Fibroblast of lung (primary cell): ENCODE results near the gene ADAM10. TPM values are rescaled to one million over a fixed set of nuclear protein-coding genes. Genes with fewer than 3 reads are reported as not detected.
A peak's percentile ranks its signal among the peaks of the same experiment; 100 is the strongest.

Source experiments
- DNase-seq, 2 donors: peaks; one replicate each; pipeline versions ENCODE4 v3.0.0 to v3.0.0-alpha.2; 2010; ENCODE audit warnings: low read depth in 2 of 2
- H2AFZ ChIP-seq: 2 replicates; pipeline ENCODE4 v1.5.1; 2012; ENCODE audit warnings: low read length, control low read depth, inconsistent platforms
- H3K27ac ChIP-seq: 2 replicates; pipeline ENCODE4 v1.5.1; 2011; ENCODE audit warnings: low read length, control low read depth; ENCODE audit not compliant: insufficient read depth
- H3K27me3 ChIP-seq: 2 replicates; pipeline ENCODE4 v1.5.1; 2011; ENCODE audit warnings: mild to moderate bottlenecking, low read length; ENCODE audit not compliant: control insufficient read depth, insufficient read depth
- H3K36me3 ChIP-seq: 2 replicates; pipeline ENCODE4 v1.5.1; 2011; ENCODE audit warnings: low read length; ENCODE audit not compliant: control insufficient read depth, insufficient read depth
- H3K4me1 ChIP-seq: 2 replicates; pipeline ENCODE4 v1.5.1; 2011; ENCODE audit warnings: low read length; ENCODE audit not compliant: control insufficient read depth, insufficient read depth; ENCODE audit errors: extremely low read depth
- H3K4me2 ChIP-seq: 2 replicates; pipeline ENCODE4 v1.5.1; 2011; ENCODE audit warnings: low read length, control low read depth; ENCODE audit not compliant: insufficient read depth; ENCODE audit errors: extremely low read depth
- H3K4me3 ChIP-seq, 4 experiments: fragments of 200-600 bp in 1 of 4; sonication (generic) in 1 of 4; replicated peaks in 1 of 4; 2 replicates each; pipeline ENCODE4 v1.5.1; 2011 to 2016; ENCODE audit warnings: low read length in 4 of 4, low read depth in 3 of 4, mild to moderate bottlenecking in 3 of 4, control low read depth in 2 of 4, inconsistent platforms in 1 of 4, mixed read lengths in 1 of 4; ENCODE audit not compliant: insufficient read depth in 1 of 4; ENCODE audit errors: control extremely low read depth in 1 of 4
- H3K79me2 ChIP-seq: 2 replicates; pipeline ENCODE4 v1.5.1; 2012; ENCODE audit warnings: mild to moderate bottlenecking, low read length, inconsistent platforms; ENCODE audit not compliant: control insufficient read depth, insufficient read depth
- H3K9ac ChIP-seq: 2 replicates; pipeline ENCODE4 v1.5.1; 2011; ENCODE audit warnings: mild to moderate bottlenecking, low read length, control low read depth; ENCODE audit not compliant: insufficient read depth
- H3K9me3 ChIP-seq: 2 replicates; pipeline ENCODE4 v1.5.1; 2012; ENCODE audit warnings: low read depth, low read length; ENCODE audit not compliant: control insufficient read depth, insufficient read depth
- H4K20me1 ChIP-seq: 2 replicates; pipeline ENCODE4 v1.5.1; 2011; ENCODE audit warnings: low read length; ENCODE audit not compliant: control insufficient read depth, insufficient read depth; ENCODE audit errors: extremely low read depth
- EZH2 ChIP-seq: IDR thresholded peaks from 2 replicates; pipeline ENCODE4 v1.5.1; 2012; ENCODE audit warnings: low read length, control low read depth, mild to moderate bottlenecking; ENCODE audit errors: missing control alignments
- polyA plus RNA-seq, 2 donors: library from polyadenylated mRNA; depleted of rRNA in 1 of 2; stranded (reverse) in 1 of 2; unstranded in 1 of 2; fragments of >200 nt; gene quantifications; 2 replicates each; pipeline ENCODE4 v1.2.1, GENCODE V29; 2011 to 2012; ENCODE audit warnings: missing spikeins in 1 of 2
- total RNA-seq: library from RNA; depleted of rRNA; stranded (reverse); fragments of >200 nt; gene quantifications from 2 replicates; pipeline ENCODE4 v1.2.1, GENCODE V29; 2014
- TF ChIP-seq, protein P1 (sequence below), 2 donors: IDR thresholded peaks in 1 of 2; conservative IDR thresholded peaks in 1 of 2; 1 replicate in 1 of 2; 2 replicates in 1 of 2; pipeline ENCODE4 v1.5.1; 2011 to 2012; ENCODE audit warnings: low read length in 2 of 2, control low read depth in 1 of 2, inconsistent platforms in 1 of 2, low read depth in 1 of 2, mild to moderate bottlenecking in 1 of 2

The ADAM10 gene
- total and polyA plus RNA-seq, 2 donors (not counting 1 experiment from before 2014, with no cell fraction given) = 224 to 318 TPM

DNA sequence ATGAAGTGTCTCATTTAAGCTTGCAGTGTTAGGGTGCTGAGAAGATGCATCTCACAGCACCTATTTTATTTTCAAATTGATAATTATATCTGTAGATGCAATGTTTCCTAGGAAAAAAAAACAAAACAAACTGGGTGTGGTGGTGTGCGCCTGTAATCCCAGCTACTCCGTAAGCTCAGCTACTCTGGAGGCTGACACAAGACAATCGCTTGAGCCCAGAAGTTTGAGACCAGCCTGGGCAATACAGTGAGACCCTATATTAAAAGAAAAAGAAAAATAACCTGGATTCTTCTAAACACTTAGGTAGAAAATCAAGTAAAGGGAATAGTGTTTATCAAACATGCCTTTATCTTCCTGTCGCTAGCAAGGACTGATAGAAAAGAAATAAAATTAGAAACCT lies 23.5 kb upstream of the ADAM10 start:
- Histone ChIP-seq H2AFZ (no peak overlapping the region), H3K4me3 (peak overlapping the region; percentile 85 to 97 (median 95)), H3K36me3 (no peaks in the 10 kb centered on the region), H3K27me3 (no peaks in the 10 kb centered on the region), H3K4me2 (peak overlapping the region; percentile 90), H3K9me3 (no peaks in the 10 kb centered on the region), H3K4me1 (peaks cover 2% of the 10 kb centered on the region), H4K20me1 (peaks cover 3% of the 10 kb centered on the region), H3K79me2 (peaks cover 46% of the 10 kb centered on the region), H3K27ac (no peak overlapping the region), H3K9ac (no peak overlapping the region)
- no peak for TF ChIP-seq EZH2
- TF ChIP-seq, protein P1, sequence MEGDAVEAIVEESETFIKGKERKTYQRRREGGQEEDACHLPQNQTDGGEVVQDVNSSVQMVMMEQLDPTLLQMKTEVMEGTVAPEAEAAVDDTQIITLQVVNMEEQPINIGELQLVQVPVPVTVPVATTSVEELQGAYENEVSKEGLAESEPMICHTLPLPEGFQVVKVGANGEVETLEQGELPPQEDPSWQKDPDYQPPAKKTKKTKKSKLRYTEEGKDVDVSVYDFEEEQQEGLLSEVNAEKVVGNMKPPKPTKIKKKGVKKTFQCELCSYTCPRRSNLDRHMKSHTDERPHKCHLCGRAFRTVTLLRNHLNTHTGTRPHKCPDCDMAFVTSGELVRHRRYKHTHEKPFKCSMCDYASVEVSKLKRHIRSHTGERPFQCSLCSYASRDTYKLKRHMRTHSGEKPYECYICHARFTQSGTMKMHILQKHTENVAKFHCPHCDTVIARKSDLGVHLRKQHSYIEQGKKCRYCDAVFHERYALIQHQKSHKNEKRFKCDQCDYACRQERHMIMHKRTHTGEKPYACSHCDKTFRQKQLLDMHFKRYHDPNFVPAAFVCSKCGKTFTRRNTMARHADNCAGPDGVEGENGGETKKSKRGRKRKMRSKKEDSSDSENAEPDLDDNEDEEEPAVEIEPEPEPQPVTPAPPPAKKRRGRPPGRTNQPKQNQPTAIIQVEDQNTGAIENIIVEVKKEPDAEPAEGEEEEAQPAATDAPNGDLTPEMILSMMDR (conservative IDR thresholded peaks at IDR 0.05 in 1 of 2, IDR thresholded peaks at IDR 0.05 in 1 of 2; ENCODE audit: low read depth in 1 of 2, low read length in 2 of 2) = no peak
- DNase-seq = no peak

DNA sequence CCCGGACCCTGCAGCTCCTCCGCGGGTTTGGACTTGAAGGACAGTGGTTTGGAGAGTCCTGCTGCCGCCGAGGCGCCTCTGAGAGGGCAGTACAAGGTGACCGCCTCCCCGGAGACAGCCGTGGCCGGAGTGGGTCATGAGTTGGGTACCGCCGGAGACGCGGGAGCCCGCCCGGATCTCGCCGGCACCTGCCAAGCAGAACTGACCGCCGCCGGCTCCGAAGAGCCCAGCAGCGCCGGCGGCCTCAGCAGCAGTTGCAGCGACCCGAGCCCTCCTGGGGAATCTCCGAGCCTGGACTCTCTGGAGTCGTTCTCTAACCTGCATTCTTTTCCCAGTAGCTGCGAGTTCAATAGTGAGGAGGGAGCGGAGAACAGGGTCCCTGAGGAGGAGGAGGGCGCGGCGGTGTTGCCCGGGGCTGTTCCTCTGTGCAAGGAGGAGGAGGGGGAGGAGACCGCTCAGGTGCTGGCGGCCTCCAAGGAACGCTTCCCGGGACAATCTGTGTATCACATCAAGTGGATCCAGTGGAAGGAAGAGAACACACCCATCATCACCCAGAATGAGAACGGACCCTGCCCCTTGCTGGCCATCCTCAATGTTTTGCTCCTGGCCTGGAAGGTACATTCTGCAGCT lies 22.2 kb upstream of the ADAM10 start:
- Histone ChIP-seq H3K27me3 (no peaks in the 10 kb centered on the region), H2AFZ (peak overlapping the region; percentile 61), H3K4me3 (peak overlapping the region; percentile 85 to 97 (median 95)), H3K4me2 (peak overlapping the region; percentile 90), H3K27ac (peak overlapping the region; percentile 83), H3K4me1 (peaks cover 2% of the 10 kb centered on the region), H3K36me3 (no peaks in the 10 kb centered on the region), H3K9ac (peak overlapping the region; percentile 89), H4K20me1 (peaks cover 3% of the 10 kb centered on the region), H3K79me2 (peaks cover 41% of the 10 kb centered on the region), H3K9me3 (no peaks in the 10 kb centered on the region)
- TF ChIP-seq EZH2 = no peak
- TF ChIP-seq, protein P1 (conservative IDR thresholded peaks at IDR 0.05 in 1 of 2, IDR thresholded peaks at IDR 0.05 in 1 of 2; ENCODE audit: low read depth in 1 of 2, low read length in 2 of 2) = no peak
- peak in 1 of 2 donors; percentile 30 for DNase-seq

DNA sequence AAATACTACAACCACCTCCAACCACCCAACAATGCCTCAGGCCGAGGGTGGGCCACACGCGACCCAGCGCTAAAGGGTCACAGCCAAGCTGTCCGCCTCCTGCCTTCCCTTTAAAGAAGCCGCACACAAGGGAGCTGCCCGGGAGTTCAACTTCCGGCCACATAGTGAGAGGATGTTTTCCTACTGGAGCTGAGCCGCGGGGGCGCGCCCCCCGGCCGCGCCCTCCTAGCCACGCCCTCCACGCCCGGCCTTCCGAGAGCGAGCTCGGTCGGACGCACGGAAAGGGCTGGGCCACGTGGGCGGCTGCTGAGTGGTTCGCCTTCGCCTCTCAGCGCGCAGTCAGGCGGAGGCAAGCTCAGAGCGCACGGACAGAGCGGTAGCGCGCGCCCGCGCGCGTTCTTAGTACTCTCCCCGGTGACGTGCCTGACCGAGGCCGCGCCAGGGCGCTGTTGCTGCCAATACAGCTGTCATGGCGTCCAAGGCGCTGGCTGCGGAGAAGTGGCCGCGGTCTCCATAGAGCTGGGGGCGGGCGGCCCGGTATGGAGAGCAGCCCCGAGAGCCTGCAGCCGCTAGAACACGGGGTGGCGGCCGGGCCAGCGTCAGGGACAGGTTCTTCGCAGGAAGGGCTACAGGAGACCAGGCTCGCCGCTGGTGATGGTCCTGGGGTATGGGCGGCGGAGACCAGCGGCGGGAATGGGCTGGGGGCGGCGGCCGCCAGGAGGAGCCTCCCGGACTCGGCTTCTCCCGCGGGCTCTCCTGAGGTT lies 21.5 kb upstream of the ADAM10 start, which contains the start of gene MINDY2:
MINDY2 (plus strand) TSS at position 446 of the 764 bp plus-strand sequence; CDS start at position 540, 94 bp downstream.
- Histone ChIP-seq H3K27me3 (no peaks in the 10 kb centered on the region), H3K9ac (peak within 1 kb of the TSS; percentile 89), H3K4me2 (peak within 1 kb of the TSS; percentile 90), H3K79me2 (peaks cover 35% of the 10 kb centered on the region), H3K4me1 (peaks cover 2% of the 10 kb centered on the region), H3K27ac (peak within 1 kb of the TSS; percentile 83), H3K9me3 (no peaks in the 10 kb centered on the region), H2AFZ (peak within 1 kb of the TSS; percentile 70), H3K4me3 (peak within 1 kb of the TSS; percentile 85 to 97 (median 95)), H3K36me3 (no peaks in the 10 kb centered on the region), H4K20me1 (no peaks in the 10 kb centered on the region)
- no peak for TF ChIP-seq EZH2
- TF ChIP-seq, protein P1 (conservative IDR thresholded peaks at IDR 0.05 in 1 of 2, IDR thresholded peaks at IDR 0.05 in 1 of 2; ENCODE audit: low read depth in 1 of 2, low read length in 2 of 2) = peak in 1 of 2 donors; percentile 4
- peak; percentile 99 for DNase-seq
